HG03066 (cell line): ENCODE data around the gene SLC9A1.
"Not testable (repeated sequence)": the region's sequence is repeated elsewhere in the genome, so short reads cannot be mapped to it uniquely, and the experiment has no call there.

Experiments used
- ATAC-seq: cut with Tn5 transposase; IDR thresholded peaks from one replicate; pipeline ENCODE4 v1.9.1; 2021; ENCODE audit warnings: low read depth; ENCODE audit not compliant: unreplicated experiment

Gene SLC9A1

GRCh38 chr1:27154991-27155781 lies at the start of gene SLC9A1:
SLC9A1 (minus strand) TSS chr1:27155125; CDS start chr1:27154334, 791 bp downstream.
- peak; percentile 82 for ATAC-seq

GRCh38 chr1:27203946-27204345 lies 49.0 kb upstream of the SLC9A1 start:
- no peak for ATAC-seq

GRCh38 chr1:27201295-27201694 lies 46.4 kb upstream of the SLC9A1 start:
- no peak for ATAC-seq

GRCh38 chr1:27193194-27193593 lies 38.3 kb upstream of the SLC9A1 start:
- no peak for ATAC-seq

GRCh38 chr1:27192039-27192529 lies 37.2 kb upstream of the SLC9A1 start:
- ATAC-seq, result no peak

GRCh38 chr1:27184665-27185064 lies 29.7 kb upstream of the SLC9A1 start:
- not testable (repeated sequence) for ATAC-seq

GRCh38 chr1:27179979-27180378 lies 25.1 kb upstream of the SLC9A1 start:
- no peak for ATAC-seq

GRCh38 chr1:27179379-27179778 lies 24.5 kb upstream of the SLC9A1 start:
- no peak for ATAC-seq

GRCh38 chr1:27176954-27177353 lies 22.0 kb upstream of the SLC9A1 start:
- ATAC-seq, result no peak

- ATAC-seq, result no peak
Observed at GRCh38 chr1:27176323-27176722, 21.4 kb upstream of the SLC9A1 start.

- ATAC-seq, result not testable (repeated sequence)
Observed at GRCh38 chr1:27172992-27173391, 18.1 kb upstream of the SLC9A1 start.

GRCh38 chr1:27166929-27167328 lies 12.0 kb upstream of the SLC9A1 start:
- ATAC-seq, result no peak

- no peak for ATAC-seq
Observed at GRCh38 chr1:27166351-27166802, 11.5 kb upstream of the SLC9A1 start.

- ATAC-seq, result no peak
Observed at GRCh38 chr1:27163093-27163492, 8.2 kb upstream of the SLC9A1 start.

GRCh38 chr1:27162090-27162489 lies 7.2 kb upstream of the SLC9A1 start:
- ATAC-seq, result no peak

GRCh38 chr1:27161594-27161993 lies 6.7 kb upstream of the SLC9A1 start:
- no peak for ATAC-seq

GRCh38 chr1:27157194-27157593 lies 2.3 kb upstream of the SLC9A1 start:
- ATAC-seq, result no peak

- peak; percentile 5 for ATAC-seq
Observed at GRCh38 chr1:27154469-27154990, 395 bp downstream of the SLC9A1 start.

GRCh38 chr1:27153927-27154358 lies 982 bp downstream of the SLC9A1 start:
- ATAC-seq, result no peak

- ATAC-seq, result no peak
Observed at GRCh38 chr1:27153549-27153886, 1.4 kb downstream of the SLC9A1 start.

GRCh38 chr1:27152829-27153548 lies 1.9 kb downstream of the SLC9A1 start:
- ATAC-seq, result no peak
